Colonic mucosa (tissue), 4 donors: Measurements from ENCODE around the gene SRCIN1. TPM values are rescaled to one million over a fixed set of nuclear protein-coding genes. Genes with fewer than 3 reads are reported as not detected.
A peak's percentile ranks its signal among the peaks of the same experiment; 100 is the strongest.

Experiments
- DNase-seq: peaks from one replicate; pipeline ENCODE4 v3.0.0-alpha.2; 2020
- H3K27ac ChIP-seq: fragments of 200-600 bp; one replicate; pipeline ENCODE4 v1.8.0; 2021
- H3K27me3 ChIP-seq: fragments of 200-600 bp; one replicate; pipeline ENCODE4 v1.8.0; 2021
- H3K36me3 ChIP-seq: fragments of 200-600 bp; one replicate; pipeline ENCODE4 v1.8.0; 2021
- H3K4me1 ChIP-seq: fragments of 200-600 bp; one replicate; pipeline ENCODE4 v1.8.0; 2021; ENCODE audit warnings: mild to moderate bottlenecking
- H3K4me3 ChIP-seq: fragments of 200-600 bp; one replicate; pipeline ENCODE4 v1.8.0; 2021
- H3K9ac ChIP-seq, 2 donors: one replicate each; pipeline ENCODE4 v1.7.0; 2013; ENCODE audit warnings: control low read depth in 2 of 2, low read depth in 2 of 2, low read length in 2 of 2
- H3K9me3 ChIP-seq: fragments of 200-600 bp; one replicate; pipeline ENCODE4 v1.8.0; 2021
- intact Hi-C: fragments of 100-400 bp; cut with DNase I; formaldehyde crosslinking; loops from one replicate; pipeline ENCODE4 v1.14.1; 2022
- total RNA-seq, 2 donors: library from RNA; stranded (reverse); fragmentation: NEBNext Ultra II Directional in 1 of 2; extraction: Animal tissue kit (Norgen Biotek cat#: 25700) in 1 of 2; gene quantifications; one replicate each; pipeline ENCODE4 v1.2.1, GENCODE V29; 2021
- TF ChIP-seq, protein P1 (sequence below): fragments of 200-600 bp; IDR thresholded peaks from one replicate; pipeline ENCODE4 v1.8.0; 2022; ENCODE audit warnings: antibody characterized with exemption, mild to moderate bottlenecking
- donor health status: healthy.
- donor health status: DM: no; HTN: no; CAD: no.
- donor health status: DM: no; HTN: no; CAD: no.

Gene SRCIN1
- total RNA-seq, 2 donors from 2014 or later: 1.1 to 4.2 TPM

DNA sequence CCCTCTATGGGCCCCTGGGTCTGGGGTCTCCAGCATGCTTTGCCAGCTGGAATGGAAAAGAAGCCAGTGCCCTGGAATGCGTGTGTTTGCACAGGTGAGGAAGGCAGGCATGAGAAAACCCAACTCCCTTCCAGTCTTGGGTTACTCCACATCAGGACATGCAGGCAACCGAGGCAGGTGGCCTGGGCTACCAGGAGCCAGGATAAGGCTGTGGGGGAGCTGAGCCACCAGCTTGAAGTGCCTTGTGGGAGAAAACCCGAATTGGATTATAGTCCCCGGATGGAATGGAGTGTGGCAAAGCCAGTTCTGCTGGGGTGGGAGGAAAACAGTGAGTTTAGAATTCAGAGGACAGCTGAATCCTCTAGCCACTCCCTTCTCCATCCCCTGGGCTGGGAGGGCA lies 7.2 kb downstream of the SRCIN1 start:
- no peaks in the 10 kb centered on the region for H3K9me3 ChIP-seq
- no peak overlapping the region for H3K27ac ChIP-seq
- no peak overlapping the region for H3K9ac ChIP-seq
- no peaks in the 10 kb centered on the region for H3K36me3 ChIP-seq
- no peak overlapping the region for H3K4me3 ChIP-seq
- H3K4me1 ChIP-seq: no peaks in the 10 kb centered on the region
- peaks cover 12% of the 10 kb centered on the region for H3K27me3 ChIP-seq
- peak; percentile 75 for DNase-seq
- TF ChIP-seq, protein P1, sequence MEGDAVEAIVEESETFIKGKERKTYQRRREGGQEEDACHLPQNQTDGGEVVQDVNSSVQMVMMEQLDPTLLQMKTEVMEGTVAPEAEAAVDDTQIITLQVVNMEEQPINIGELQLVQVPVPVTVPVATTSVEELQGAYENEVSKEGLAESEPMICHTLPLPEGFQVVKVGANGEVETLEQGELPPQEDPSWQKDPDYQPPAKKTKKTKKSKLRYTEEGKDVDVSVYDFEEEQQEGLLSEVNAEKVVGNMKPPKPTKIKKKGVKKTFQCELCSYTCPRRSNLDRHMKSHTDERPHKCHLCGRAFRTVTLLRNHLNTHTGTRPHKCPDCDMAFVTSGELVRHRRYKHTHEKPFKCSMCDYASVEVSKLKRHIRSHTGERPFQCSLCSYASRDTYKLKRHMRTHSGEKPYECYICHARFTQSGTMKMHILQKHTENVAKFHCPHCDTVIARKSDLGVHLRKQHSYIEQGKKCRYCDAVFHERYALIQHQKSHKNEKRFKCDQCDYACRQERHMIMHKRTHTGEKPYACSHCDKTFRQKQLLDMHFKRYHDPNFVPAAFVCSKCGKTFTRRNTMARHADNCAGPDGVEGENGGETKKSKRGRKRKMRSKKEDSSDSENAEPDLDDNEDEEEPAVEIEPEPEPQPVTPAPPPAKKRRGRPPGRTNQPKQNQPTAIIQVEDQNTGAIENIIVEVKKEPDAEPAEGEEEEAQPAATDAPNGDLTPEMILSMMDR: no peak
- intact Hi-C loops: no loop called here

DNA sequence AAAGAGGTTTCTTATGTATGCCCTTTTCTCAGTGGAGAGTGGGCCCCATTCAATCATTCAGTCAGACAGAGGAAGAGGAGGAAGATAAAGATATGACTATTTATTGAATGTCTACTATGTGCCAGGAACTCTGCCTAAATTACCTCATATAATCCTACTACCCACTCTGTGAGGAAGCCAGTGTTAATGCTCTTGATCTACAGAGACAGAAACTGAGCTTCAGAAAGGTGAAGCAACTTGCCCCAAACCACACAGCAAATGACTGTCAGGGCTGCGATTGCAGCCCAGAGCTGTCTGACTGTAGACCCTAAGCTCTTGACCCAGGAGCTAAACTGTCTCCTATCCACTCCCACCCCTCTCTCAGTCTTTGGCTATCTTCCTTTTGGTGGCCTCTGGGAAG lies 8.4 kb downstream of the SRCIN1 start:
- no peak overlapping the region for H3K9ac ChIP-seq
- H3K4me3 ChIP-seq: no peak overlapping the region
- no peaks in the 10 kb centered on the region for H3K9me3 ChIP-seq
- peaks cover 12% of the 10 kb centered on the region for H3K27me3 ChIP-seq
- no peaks in the 10 kb centered on the region for H3K36me3 ChIP-seq
- H3K27ac ChIP-seq: no peak overlapping the region
- no peaks in the 10 kb centered on the region for H3K4me1 ChIP-seq
- intact Hi-C loops: no loop called here
- DNase-seq: no peak
- TF ChIP-seq, protein P1: no peak

DNA sequence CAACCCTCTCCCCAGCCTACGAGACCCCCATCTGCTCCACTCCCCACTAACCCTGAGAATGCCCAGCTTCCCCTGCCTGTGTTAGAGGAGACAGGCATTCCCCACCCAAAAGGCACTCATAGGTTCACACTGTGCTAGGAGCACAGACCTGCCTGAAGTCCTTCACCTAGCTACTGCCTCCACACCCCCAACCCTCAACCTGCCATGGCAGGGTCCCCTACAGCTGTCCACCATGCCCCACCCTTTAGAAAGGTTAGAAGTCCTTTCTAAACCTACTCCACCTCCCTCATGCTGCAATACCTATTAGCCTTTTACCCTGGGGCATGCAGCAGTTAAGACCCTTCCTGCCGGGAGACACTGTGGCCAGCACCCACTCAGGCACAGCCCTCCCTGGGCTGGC lies 9.1 kb downstream of the SRCIN1 start:
- Histone ChIP-seq H3K4me3 (no peak overlapping the region), H3K27ac (no peak overlapping the region), H3K4me1 (no peaks in the 10 kb centered on the region), H3K9ac (no peak overlapping the region), H3K27me3 (peaks cover 12% of the 10 kb centered on the region), H3K36me3 (no peaks in the 10 kb centered on the region), H3K9me3 (no peaks in the 10 kb centered on the region)
- TF ChIP-seq, protein P1: no peak
- DNase-seq: no peak
- intact Hi-C loops: no loop called here

DNA sequence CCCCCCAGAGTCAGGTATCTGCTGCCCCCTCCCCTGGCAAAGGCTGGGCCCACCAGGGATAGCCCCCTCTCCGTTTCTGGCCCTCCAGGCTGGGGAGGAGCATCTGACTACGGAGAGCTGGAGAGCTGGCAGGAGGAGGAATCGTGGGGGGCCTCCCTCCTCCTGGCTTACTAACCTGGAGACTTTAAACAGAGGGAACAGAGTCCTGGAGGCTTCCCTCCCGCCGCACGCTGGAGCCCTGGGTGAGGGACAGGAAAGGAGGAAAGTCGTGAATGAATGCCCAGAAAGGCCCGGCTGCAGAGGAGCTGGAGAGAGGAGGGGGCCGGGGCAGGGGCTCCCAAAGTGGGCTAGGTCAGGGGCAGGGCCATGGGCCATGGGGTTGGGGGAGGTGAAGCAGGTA lies 9.9 kb downstream of the SRCIN1 start:
- H3K27me3 ChIP-seq: peaks cover 12% of the 10 kb centered on the region
- no peak for DNase-seq

DNA sequence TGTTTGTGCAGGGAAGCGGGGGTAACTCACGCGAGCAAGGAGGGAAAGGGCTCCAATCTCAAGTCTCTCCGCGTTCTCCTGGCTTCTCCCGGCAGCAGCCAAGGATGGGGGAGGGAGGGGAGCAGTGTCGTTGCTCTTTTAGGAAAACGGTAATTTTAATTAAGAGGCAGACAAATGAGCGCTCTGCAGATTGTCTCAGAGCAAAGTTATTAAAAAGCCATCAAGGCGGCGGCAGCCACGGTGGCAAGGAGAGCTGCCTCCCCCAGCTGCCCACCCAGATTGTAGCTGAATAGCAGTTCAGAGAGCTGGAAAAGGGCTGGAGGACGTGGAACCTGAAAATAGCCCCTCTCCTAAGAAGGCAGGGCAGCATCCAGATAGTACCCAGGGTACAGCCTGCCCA lies 11.6 kb downstream of the SRCIN1 start:
- H3K27ac ChIP-seq: no peak overlapping the region
- no peak overlapping the region for H3K9ac ChIP-seq
- peaks cover 12% of the 10 kb centered on the region for H3K27me3 ChIP-seq

More for the DNA sequence above, 9.9 kb downstream of the SRCIN1 start:
- intact Hi-C loops: no loop called here
- no peaks in the 10 kb centered on the region for H3K36me3 ChIP-seq
- no peaks in the 10 kb centered on the region for H3K9me3 ChIP-seq
- H3K4me3 ChIP-seq: no peak overlapping the region
- H3K4me1 ChIP-seq: no peaks in the 10 kb centered on the region
- no peak overlapping the region for H3K27ac ChIP-seq
- H3K9ac ChIP-seq: no peak overlapping the region
- TF ChIP-seq, protein P1: no peak

More for the DNA sequence above, 11.6 kb downstream of the SRCIN1 start:
- H3K4me3 ChIP-seq: no peak overlapping the region
- intact Hi-C loops: no loop called here
- no peaks in the 10 kb centered on the region for H3K36me3 ChIP-seq
- H3K4me1 ChIP-seq: no peaks in the 10 kb centered on the region
- H3K9me3 ChIP-seq: no peaks in the 10 kb centered on the region
- DNase-seq: no peak
- TF ChIP-seq, protein P1: no peak
